ENCODE measurements around the gene YBEY. TPM values are rescaled to one million over a fixed set of nuclear protein-coding genes. Genes with fewer than 3 reads are reported as not detected.

YBEY gene
- total RNA-seq, 2 experiments from 2014 or later: 13.4 to 15.2 TPM

GRCh38 chr21:46323227-46323709 is 37.1 kb downstream of the YBEY start:
- no peak for DNase-seq

GRCh38 chr21:46323710-46324389 is 37.7 kb downstream of the YBEY start, which contains the start of the genes C21orf58 and PCNT:
C21orf58 (minus strand) TSS chr21:46323870; CDS start chr21:46322738, 1,132 bp downstream.
PCNT (plus strand) TSS chr21:46324156; CDS start chr21:46324229, 73 bp downstream.
- DNase-seq (peak; percentile 98), ATAC-seq (peak; percentile 87)
- ChIA-PET POLR2A (interaction anchor here (0.8 to 1.4 kb wide), 6 partner anchors 27 to 132 kb away, joined by 3 to 8 read pairs (median 5); partner anchors contain the start of genes MCM3AP and YBEY), CTCF (no interaction called here)
- Mint-ChIP-seq H3K27me3 (ENCODE audit: low read depth) (no peaks in the 10 kb centered on the region), H3K9me3 (ENCODE audit: insufficient read depth) (no peaks in the 10 kb centered on the region), H3K36me3 (ENCODE audit: low read depth) (peaks cover 59% of the 10 kb centered on the region), H3K27ac (peak within 1 kb of the TSS; percentile 99), H3K4me1 (ENCODE audit: low read depth) (peaks cover 46% of the 10 kb centered on the region), H3K4me3 (peak within 1 kb of the TSS; percentile 96)

More at GRCh38 chr21:46323227-46323709, 37.1 kb downstream of the YBEY start:
- Mint-ChIP-seq H3K27ac (peak overlapping the region; percentile 99), H3K4me1 (ENCODE audit: low read depth) (peaks cover 51% of the 10 kb centered on the region), H3K36me3 (ENCODE audit: low read depth) (peaks cover 62% of the 10 kb centered on the region), H3K27me3 (ENCODE audit: low read depth) (no peaks in the 10 kb centered on the region), H3K9me3 (ENCODE audit: insufficient read depth) (no peaks in the 10 kb centered on the region), H3K4me3 (peak overlapping the region; percentile 96)
- ATAC-seq: no peak
- POLR2A ChIA-PET: interaction anchor here (0.6 to 1.4 kb wide), 11 partner anchors 13 to 314 kb away, joined by 3 to 8 read pairs (median 4); partner anchors contain the start of genes MCM3AP and YBEY
- CTCF ChIA-PET: interaction anchor here (0.7 kb wide), 1 partner anchor 180 kb away, joined by 3 read pairs; no protein-coding TSS in a partner anchor

GRCh38 chr21:46324390-46325072 is 38.4 kb downstream of the YBEY start:
- peak; percentile 87 for DNase-seq

GRCh38 chr21:46325073-46325912 is 39.2 kb downstream of the YBEY start:
- peak overlapping the region; percentile 69 for H3K27ac Mint-ChIP-seq
- DNase-seq (peak; percentile 48), ATAC-seq (peak; percentile 9)
- peaks cover 54% of the 10 kb centered on the region for H3K36me3 Mint-ChIP-seq (ENCODE audit: low read depth)
- peaks cover 40% of the 10 kb centered on the region for H3K4me1 Mint-ChIP-seq (ENCODE audit: low read depth)
- H3K4me3 Mint-ChIP-seq: peak overlapping the region; percentile 74
- H3K9me3 Mint-ChIP-seq (ENCODE audit: insufficient read depth): no peaks in the 10 kb centered on the region
- no peaks in the 10 kb centered on the region for H3K27me3 Mint-ChIP-seq (ENCODE audit: low read depth)
- ChIA-PET CTCF (interaction anchor here (0.6 to 1.4 kb wide), 11 partner anchors 19 to 355 kb away, joined by 3 to 5 read pairs (median 4); partner anchors contain the start of genes MCM3AP and YBEY), POLR2A (interaction anchor here (0.6 to 1.4 kb wide), 2 partner anchors 75 to 134 kb away, joined by 3 to 4 read pairs; partner anchors contain the start of gene DIP2A)

More at GRCh38 chr21:46324390-46325072, 38.4 kb downstream of the YBEY start:
- ATAC-seq: peak; percentile 74
- H3K27ac Mint-ChIP-seq: peak overlapping the region; percentile 99
- ChIA-PET CTCF (interaction anchor here (1.2 to 1.4 kb wide), 2 partner anchors 70 to 171 kb away, joined by 3 to 4 read pairs; no protein-coding TSS in a partner anchor), POLR2A (no interaction called here)
- H3K27me3 Mint-ChIP-seq (ENCODE audit: low read depth): no peaks in the 10 kb centered on the region
- H3K36me3 Mint-ChIP-seq (ENCODE audit: low read depth): peaks cover 57% of the 10 kb centered on the region
- peaks cover 44% of the 10 kb centered on the region for H3K4me1 Mint-ChIP-seq (ENCODE audit: low read depth)
- peak overlapping the region; percentile 96 for H3K4me3 Mint-ChIP-seq
- no peaks in the 10 kb centered on the region for H3K9me3 Mint-ChIP-seq (ENCODE audit: insufficient read depth)

- peak overlapping the region; percentile 57 for H3K27ac Mint-ChIP-seq
- H3K27me3 Mint-ChIP-seq (ENCODE audit: low read depth): no peaks in the 10 kb centered on the region
- ChIA-PET POLR2A (interaction anchor here (1.4 kb wide), 1 partner anchor 133 kb away, joined by 3 read pairs; the partner anchor contains the start of gene DIP2A), CTCF (interaction anchor here (0.6 to 1.4 kb wide), 10 partner anchors 18 to 355 kb away, joined by 3 to 5 read pairs (median 4); partner anchors contain the start of genes MCM3AP and YBEY)
- peaks cover 52% of the 10 kb centered on the region for H3K36me3 Mint-ChIP-seq (ENCODE audit: low read depth)
- H3K4me1 Mint-ChIP-seq (ENCODE audit: low read depth): peaks cover 32% of the 10 kb centered on the region
- DNase-seq (no peak), ATAC-seq (no peak)
- no peaks in the 10 kb centered on the region for H3K9me3 Mint-ChIP-seq (ENCODE audit: insufficient read depth)
- peak overlapping the region; percentile 22 for H3K4me3 Mint-ChIP-seq
These were observed 40.1 kb downstream of the YBEY start for GRCh38 chr21:46326110-46326703.

GRCh38 chr21:46327711-46328110 is 41.6 kb downstream of the YBEY start:
- no peak overlapping the region for H3K4me3 Mint-ChIP-seq
- no peaks in the 10 kb centered on the region for H3K27me3 Mint-ChIP-seq (ENCODE audit: low read depth)
- H3K9me3 Mint-ChIP-seq (ENCODE audit: insufficient read depth): no peaks in the 10 kb centered on the region
- peaks cover 49% of the 10 kb centered on the region for H3K36me3 Mint-ChIP-seq (ENCODE audit: low read depth)
- ChIA-PET CTCF (no interaction called here), POLR2A (no interaction called here)
- ATAC-seq (no peak), DNase-seq (no peak)
- no peak overlapping the region for H3K27ac Mint-ChIP-seq
- H3K4me1 Mint-ChIP-seq (ENCODE audit: low read depth): peaks cover 22% of the 10 kb centered on the region

- H3K9me3 Mint-ChIP-seq (ENCODE audit: insufficient read depth): no peaks in the 10 kb centered on the region
- peaks cover 22% of the 10 kb centered on the region for H3K4me1 Mint-ChIP-seq (ENCODE audit: low read depth)
- ChIA-PET POLR2A (no interaction called here), CTCF (no interaction called here)
- DNase-seq: no peak
- no peak overlapping the region for H3K4me3 Mint-ChIP-seq
- no peak overlapping the region for H3K27ac Mint-ChIP-seq
- no peaks in the 10 kb centered on the region for H3K27me3 Mint-ChIP-seq (ENCODE audit: low read depth)
- no peak for ATAC-seq
- peaks cover 45% of the 10 kb centered on the region for H3K36me3 Mint-ChIP-seq (ENCODE audit: low read depth)
These were observed 42.0 kb downstream of the YBEY start for GRCh38 chr21:46328151-46328550.

GRCh38 chr21:46329796-46330195 is 43.7 kb downstream of the YBEY start:
- H3K4me3 Mint-ChIP-seq: no peak overlapping the region
- ChIA-PET CTCF (no interaction called here), POLR2A (no interaction called here)
- peaks cover 22% of the 10 kb centered on the region for H3K4me1 Mint-ChIP-seq (ENCODE audit: low read depth)
- H3K27me3 Mint-ChIP-seq (ENCODE audit: low read depth): no peaks in the 10 kb centered on the region
- ATAC-seq: no peak
- no peak overlapping the region for H3K27ac Mint-ChIP-seq
- peaks cover 45% of the 10 kb centered on the region for H3K36me3 Mint-ChIP-seq (ENCODE audit: low read depth)
- no peak for DNase-seq
- H3K9me3 Mint-ChIP-seq (ENCODE audit: insufficient read depth): no peaks in the 10 kb centered on the region

GRCh38 chr21:46334351-46335140 is 48.4 kb downstream of the YBEY start:
- no peak for ATAC-seq
- no peak overlapping the region for H3K4me3 Mint-ChIP-seq
- H3K27ac Mint-ChIP-seq: no peak overlapping the region
- ChIA-PET POLR2A (no interaction called here), CTCF (no interaction called here)
- H3K27me3 Mint-ChIP-seq (ENCODE audit: low read depth): no peaks in the 10 kb centered on the region
- H3K36me3 Mint-ChIP-seq (ENCODE audit: low read depth): peaks cover 55% of the 10 kb centered on the region
- peaks cover 3% of the 10 kb centered on the region for H3K4me1 Mint-ChIP-seq (ENCODE audit: low read depth)
- H3K9me3 Mint-ChIP-seq (ENCODE audit: insufficient read depth): no peaks in the 10 kb centered on the region
- no peak for DNase-seq

GRCh38 chr21:46336603-46337002 is 50.5 kb downstream of the YBEY start:
- Mint-ChIP-seq H3K36me3 (ENCODE audit: low read depth) (peaks cover 58% of the 10 kb centered on the region), H3K27me3 (ENCODE audit: low read depth) (no peaks in the 10 kb centered on the region), H3K4me3 (no peak overlapping the region), H3K9me3 (ENCODE audit: insufficient read depth) (no peaks in the 10 kb centered on the region), H3K4me1 (ENCODE audit: low read depth) (peaks cover 3% of the 10 kb centered on the region), H3K27ac (no peak overlapping the region)
- ATAC-seq (no peak), DNase-seq (no peak)
- POLR2A ChIA-PET: no interaction called here
- CTCF ChIA-PET: no interaction called here

Measured in activated CD8-positive, alpha-beta T cell treated with anti-CD3 and anti-CD28 coated beads, Interleukin-2, amount 10 ng/mL, durations not matched to agents 7 days and 5 days (primary cell).